CD14-positive monocyte (primary cell): ENCODE measurements around the gene IKZF1. TPM values are rescaled to one million over a fixed set of nuclear protein-coding genes. Genes with fewer than 3 reads are reported as not detected.

ENCODE experiments used
- DNase-seq, 3 donors: peaks; one replicate each; pipeline ENCODE4 v3.0.0-alpha.2; 2011 to 2022
- H2AFZ ChIP-seq: 2 replicates; pipeline ENCODE4 v1.6.0; 2012; ENCODE audit warnings: mild to moderate bottlenecking, low read depth, low read length, inconsistent platforms; ENCODE audit not compliant: insufficient read depth, poor library complexity, severe bottlenecking
- H3K27ac ChIP-seq, 2 donors: 1 replicate in 1 of 2; 2 replicates in 1 of 2; pipeline ENCODE4 v1.5.1; 2012 to 2013; ENCODE audit warnings: low read length in 2 of 2, control low read depth in 1 of 2, inconsistent platforms in 1 of 2, low read depth in 1 of 2, mild to moderate bottlenecking in 1 of 2
- H3K27me3 ChIP-seq, 2 donors: one replicate each; pipeline versions ENCODE4 v1.6.0 to v1.6.1; 2011 to 2013; ENCODE audit warnings: low read length in 2 of 2; ENCODE audit not compliant: control insufficient read depth in 2 of 2, insufficient read depth in 2 of 2
- H3K36me3 ChIP-seq, 2 donors: replicated peaks in 1 of 2; 1 replicate in 1 of 2; 2 replicates in 1 of 2; pipeline versions ENCODE4 v1.5.1 to v1.6.1; 2012 to 2013; ENCODE audit warnings: low read length in 2 of 2, control low read depth in 1 of 2, inconsistent platforms in 1 of 2, mild to moderate bottlenecking in 1 of 2; ENCODE audit not compliant: insufficient read depth in 2 of 2, control insufficient read depth in 1 of 2
- H3K4me1 ChIP-seq, 2 donors: 1 replicate in 1 of 2; 2 replicates in 1 of 2; pipeline versions ENCODE4 v1.5.1 to v1.6.1; 2012 to 2013; ENCODE audit warnings: low read length in 2 of 2, control low read depth in 1 of 2, inconsistent platforms in 1 of 2, mild to moderate bottlenecking in 1 of 2, moderate library complexity in 1 of 2; ENCODE audit not compliant: insufficient read depth in 2 of 2, control insufficient read depth in 1 of 2
- H3K4me2 ChIP-seq: replicated peaks from 2 replicates; pipeline ENCODE3; 2012; ENCODE audit warnings: low read length, moderate library complexity, mild to moderate bottlenecking; ENCODE audit not compliant: poor library complexity, severe bottlenecking; ENCODE audit errors: extremely low read depth
- H3K4me3 ChIP-seq, 3 experiments: fragments of 200-600 bp in 1 of 3; sonication (generic) in 1 of 3; replicated peaks in 1 of 3; 1 replicate in 2 of 3; 2 replicates in 1 of 3; pipeline ENCODE4 v1.5.1; 2011 to 2013; ENCODE audit warnings: low read length in 3 of 3, mild to moderate bottlenecking in 3 of 3, control low read depth in 2 of 3, low read depth in 2 of 3, inconsistent platforms in 1 of 3, moderate library complexity in 1 of 3
- H3K79me2 ChIP-seq: 2 replicates; pipeline ENCODE4 v1.6.0; 2012; ENCODE audit warnings: mild to moderate bottlenecking, control low read depth, inconsistent platforms, low read length, moderate library complexity; ENCODE audit not compliant: insufficient read depth
- H3K9ac ChIP-seq: 2 replicates; pipeline ENCODE4 v1.6.0; 2017; ENCODE audit warnings: low read length, mild to moderate bottlenecking; ENCODE audit not compliant: insufficient read depth, poor library complexity, severe bottlenecking
- H3K9me3 ChIP-seq, 2 donors: replicated peaks in 1 of 2; 1 replicate in 1 of 2; 2 replicates in 1 of 2; pipeline versions ENCODE4 v1.5.1 to v1.6.1; 2012 to 2013; ENCODE audit warnings: low read length in 2 of 2, control low read depth in 1 of 2; ENCODE audit not compliant: control insufficient read depth in 1 of 2, insufficient read depth in 1 of 2
- H4K20me1 ChIP-seq: 2 replicates; pipeline ENCODE4 v1.6.0; 2012; ENCODE audit warnings: mild to moderate bottlenecking, low read length, control low read depth, moderate library complexity; ENCODE audit not compliant: insufficient read depth
- H3K27ac Mint-ChIP-seq, 7 donors: one replicate each; pipeline ENCODE4 v1.8.0; 2020; ENCODE audit warnings: mild to moderate bottlenecking in 7 of 7, mixed read lengths in 7 of 7, moderate library complexity in 6 of 7, inconsistent platforms in 2 of 7
- H3K27me3 Mint-ChIP-seq, 3 donors: one replicate each; pipeline ENCODE4 v1.8.0; 2021 to 2022; ENCODE audit warnings: low read depth in 3 of 3, mild to moderate bottlenecking in 3 of 3, mixed read lengths in 3 of 3, moderate library complexity in 3 of 3, inconsistent platforms in 1 of 3
- H3K36me3 Mint-ChIP-seq, 2 donors: one replicate each; pipeline ENCODE4 v1.8.0; 2020; ENCODE audit warnings: mixed read lengths in 2 of 2, inconsistent platforms in 1 of 2, mild to moderate bottlenecking in 1 of 2
- H3K4me1 Mint-ChIP-seq: one replicate; pipeline ENCODE4 v1.8.0; 2020; ENCODE audit warnings: mild to moderate bottlenecking, mixed read lengths
- H3K4me3 Mint-ChIP-seq, 2 donors: one replicate each; pipeline ENCODE4 v1.8.0; 2020; ENCODE audit warnings: mild to moderate bottlenecking in 2 of 2, mixed read lengths in 2 of 2, moderate library complexity in 1 of 2
- H3K9me3 Mint-ChIP-seq, 7 donors: one replicate each; pipeline ENCODE4 v1.8.0; 2020 to 2022; ENCODE audit warnings: mixed read lengths in 7 of 7, mild to moderate bottlenecking in 6 of 7, moderate library complexity in 6 of 7, inconsistent platforms in 2 of 7
- WGBS: methylation state at CpG from one replicate; pipeline ENCODE4 v1.1.5; 2013; ENCODE audit warnings: missing lambda C conversion rate; ENCODE audit not compliant: insufficient coverage; 5-methylcytosine and 5-hydroxymethylcytosine counted together
- intact Hi-C, 2 donors: fragments of 100-400 bp; cut with micrococcal nuclease; formaldehyde crosslinking; loops; one replicate each; pipeline versions ENCODE4 v1.15.0 to v1.15.1; 2023
- polyA plus RNA-seq, 3 donors: library from polyadenylated mRNA; depleted of rRNA in 1 of 3; unstranded in 2 of 3; stranded (reverse) in 1 of 3; fragments of 300-500 nt in 2 of 3; fragments of >200 nt in 1 of 3; fragmentation: Illumina TruSeq in 2 of 3; gene quantifications; 1 replicate in 2 of 3; 2 replicates in 1 of 3; pipeline ENCODE4 v1.2.3, GENCODE V29; 2012 to 2021
- TF ChIP-seq, protein P1 (sequence below): fragments of 200-600 bp; IDR thresholded peaks from one replicate; pipeline ENCODE4 v1.8.0; 2022; ENCODE audit warnings: antibody characterized with exemption, mild to moderate bottlenecking

The IKZF1 gene
- polyA plus RNA-seq, 3 donors: 38.4 to 130 (median 80.2) TPM

DNA sequence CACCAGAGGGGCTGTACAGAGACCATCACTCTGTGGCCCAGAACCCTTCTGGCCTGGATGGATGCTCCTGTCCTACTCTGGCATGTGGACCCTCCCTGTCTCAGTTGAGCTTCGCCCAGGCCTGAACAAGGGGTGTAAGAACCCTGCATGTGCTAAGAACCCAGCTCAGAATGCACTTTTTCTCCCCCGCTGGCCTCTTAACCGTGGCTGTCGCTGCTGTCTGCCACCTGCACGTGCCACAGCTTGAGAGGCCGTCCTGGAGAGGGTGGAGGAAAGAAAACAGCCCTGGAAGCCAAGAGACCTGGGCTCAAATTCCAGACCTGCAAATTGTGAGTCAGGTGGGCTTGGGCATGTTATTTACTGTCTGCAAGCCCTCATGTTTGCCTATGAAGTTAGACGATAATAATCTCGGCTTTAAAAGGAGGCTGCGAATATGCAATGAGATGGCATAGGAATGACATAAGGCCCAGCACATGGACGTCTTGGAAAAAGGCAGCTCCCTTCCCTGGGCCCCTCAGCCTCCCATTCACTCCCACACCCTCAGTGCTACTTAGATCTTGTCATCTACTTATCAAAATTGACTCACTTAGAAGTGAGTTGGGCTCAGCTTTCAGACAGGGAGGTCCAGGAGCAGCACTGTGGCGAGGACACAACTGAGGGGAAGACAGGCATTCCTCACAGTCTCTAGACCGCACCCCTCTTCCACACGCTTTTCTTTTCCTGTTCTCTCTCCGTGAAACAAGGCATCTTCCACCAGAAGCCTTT lies 114.2 kb downstream of the IKZF1 start:
- TF ChIP-seq, protein P1, sequence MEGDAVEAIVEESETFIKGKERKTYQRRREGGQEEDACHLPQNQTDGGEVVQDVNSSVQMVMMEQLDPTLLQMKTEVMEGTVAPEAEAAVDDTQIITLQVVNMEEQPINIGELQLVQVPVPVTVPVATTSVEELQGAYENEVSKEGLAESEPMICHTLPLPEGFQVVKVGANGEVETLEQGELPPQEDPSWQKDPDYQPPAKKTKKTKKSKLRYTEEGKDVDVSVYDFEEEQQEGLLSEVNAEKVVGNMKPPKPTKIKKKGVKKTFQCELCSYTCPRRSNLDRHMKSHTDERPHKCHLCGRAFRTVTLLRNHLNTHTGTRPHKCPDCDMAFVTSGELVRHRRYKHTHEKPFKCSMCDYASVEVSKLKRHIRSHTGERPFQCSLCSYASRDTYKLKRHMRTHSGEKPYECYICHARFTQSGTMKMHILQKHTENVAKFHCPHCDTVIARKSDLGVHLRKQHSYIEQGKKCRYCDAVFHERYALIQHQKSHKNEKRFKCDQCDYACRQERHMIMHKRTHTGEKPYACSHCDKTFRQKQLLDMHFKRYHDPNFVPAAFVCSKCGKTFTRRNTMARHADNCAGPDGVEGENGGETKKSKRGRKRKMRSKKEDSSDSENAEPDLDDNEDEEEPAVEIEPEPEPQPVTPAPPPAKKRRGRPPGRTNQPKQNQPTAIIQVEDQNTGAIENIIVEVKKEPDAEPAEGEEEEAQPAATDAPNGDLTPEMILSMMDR: no peak
- no peaks in the 10 kb centered on the region for H3K79me2 ChIP-seq
- H3K27me3 ChIP-seq: no peaks in the 10 kb centered on the region
- Mint-ChIP-seq H3K36me3 (no peaks in the 10 kb centered on the region), H3K9me3 (peaks cover 0 to 2% (median 0%) of the 10 kb centered on the region in 7 donors), H3K27ac (peak overlapping the region in 1 of 7 donors; percentile 42), H3K4me3 (no peak overlapping the region), H3K4me1 (peaks cover 48% of the 10 kb centered on the region), H3K27me3 (peaks cover 0 to 3% (median 2%) of the 10 kb centered on the region in 3 donors)
- H3K4me1 ChIP-seq: peaks cover 47 to 49% of the 10 kb centered on the region in 2 donors
- H3K27ac ChIP-seq: no peak overlapping the region
- intact Hi-C loops: loop anchor here in 1 of 2 donors (5.0 to 10.0 kb wide), 2 partner anchors 114 to 206 kb away; partner anchors contain the start of gene IKZF1
- no peak overlapping the region for H2AFZ ChIP-seq
- H3K4me3 ChIP-seq: no peak overlapping the region
- H3K9ac ChIP-seq: no peak overlapping the region
- WGBS: 93% methylated on average over 9 of the region's 14 CpGs
- H4K20me1 ChIP-seq: no peaks in the 10 kb centered on the region
- no peak overlapping the region for H3K4me2 ChIP-seq
- DNase-seq: no peak
- no peaks in the 10 kb centered on the region for H3K9me3 ChIP-seq
- no peaks in the 10 kb centered on the region for H3K36me3 ChIP-seq

DNA sequence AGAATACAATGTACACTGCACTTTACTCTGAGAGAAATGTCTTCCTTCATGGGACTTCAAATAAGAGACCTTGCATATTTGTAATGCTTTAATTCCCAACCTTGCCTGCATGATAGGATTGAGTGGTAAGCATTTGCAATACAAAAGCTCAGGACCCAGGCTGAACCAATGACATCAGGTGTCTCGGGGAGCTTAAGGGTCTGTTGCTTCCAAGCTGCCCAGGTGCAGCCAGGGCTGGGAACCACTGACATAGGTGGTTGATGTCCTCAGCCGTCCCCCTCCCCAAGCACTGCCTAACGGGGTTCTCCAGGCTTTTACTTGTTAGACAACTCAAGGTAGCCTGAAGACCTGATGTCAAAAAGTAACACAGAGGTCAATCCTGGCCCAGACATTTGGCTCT lies 116.5 kb downstream of the IKZF1 start:
- Mint-ChIP-seq H3K4me1 (peaks cover 25% of the 10 kb centered on the region), H3K27ac (no peak overlapping the region), H3K4me3 (no peak overlapping the region), H3K9me3 (peaks cover 0 to 2% (median 0%) of the 10 kb centered on the region in 7 donors), H3K36me3 (no peaks in the 10 kb centered on the region), H3K27me3 (peaks cover 0 to 3% (median 2%) of the 10 kb centered on the region in 3 donors)
- Histone ChIP-seq H3K4me2 (no peak overlapping the region), H3K4me3 (no peak overlapping the region), H3K9me3 (no peaks in the 10 kb centered on the region), H3K9ac (no peak overlapping the region), H4K20me1 (no peaks in the 10 kb centered on the region), H3K79me2 (no peaks in the 10 kb centered on the region), H3K27me3 (no peaks in the 10 kb centered on the region), H3K36me3 (no peaks in the 10 kb centered on the region), H3K27ac (no peak overlapping the region), H2AFZ (no peak overlapping the region), H3K4me1 (peaks cover 24 to 26% of the 10 kb centered on the region in 2 donors)
- TF ChIP-seq, protein P1: no peak
- DNase-seq: no peak
- intact Hi-C loops: no loop called here
- 72% methylated on average over 3 of the region's 3 CpGs for WGBS
